HepG2 (cell line): ENCODE data around the gene VWA7. TPM values are rescaled to one million over a fixed set of nuclear protein-coding genes. Genes with fewer than 3 reads are reported as not detected.
A peak's percentile ranks its signal among the peaks of the same experiment; 100 is the strongest.

Source experiments
- CREM ChIP-seq, 2 experiments: sonication (generic) in 1 of 2; formaldehyde crosslinking in 1 of 2; IDR thresholded peaks; 2 replicates each; pipeline versions ENCODE4 v1.4.0 to v1.6.1; 2016 to 2020; ENCODE audit warnings: antibody characterized with exemption in 1 of 2, mild to moderate bottlenecking in 1 of 2, missing genetic modification reagents in 1 of 2
- FOSL2 ChIP-seq: sonication (generic); formaldehyde crosslinking; IDR thresholded peaks from 2 replicates; pipeline ENCODE4 v1.4.0; 2020; ENCODE audit warnings: missing genetic modification reagents
- PHF5A ChIP-seq: IDR thresholded peaks from one replicate; pipeline ENCODE4 v1.6.1; 2018; ENCODE audit warnings: low read depth, missing genetic modification reagents; ENCODE audit not compliant: unreplicated experiment
- RFX1 ChIP-seq: fragments of 450-650 bp; IDR thresholded peaks from 2 replicates; pipeline ENCODE4 v1.6.1; 2017
- SIX1 ChIP-seq: sonication (generic); formaldehyde crosslinking; IDR thresholded peaks from 2 replicates; pipeline ENCODE4 v1.4.0; 2020; ENCODE audit warnings: missing genetic modification reagents, borderline replicate concordance
- TOE1 ChIP-seq: sonication (generic); formaldehyde crosslinking; IDR thresholded peaks from 2 replicates; pipeline ENCODE4 v1.4.0; 2020; ENCODE audit warnings: mild to moderate bottlenecking, missing genetic modification reagents
- ZFY ChIP-seq: sonication (generic); formaldehyde crosslinking; IDR thresholded peaks from 2 replicates; pipeline ENCODE4 v1.4.0; 2020; ENCODE audit warnings: missing genetic modification reagents
- ZNF431 ChIP-seq: sonication (generic); formaldehyde crosslinking; IDR thresholded peaks from 2 replicates; pipeline ENCODE4 v1.9.0; 2022; ENCODE audit warnings: missing genetic modification reagents, low read depth, mild to moderate bottlenecking, borderline replicate concordance
- ZNF713 ChIP-seq: sonication (generic); formaldehyde crosslinking; IDR thresholded peaks from 2 replicates; pipeline ENCODE4 v1.4.0; 2020; ENCODE audit warnings: mild to moderate bottlenecking, missing genetic modification reagents
- polyA plus RNA-seq, 8 experiments: library from polyadenylated mRNA; depleted of rRNA in 3 of 8; stranded (reverse) in 7 of 8; unstranded in 1 of 8; fragments of >200 nt; fragmentation: Illumina TruSeq in 4 of 8; extraction: Trizol in 4 of 8; gene quantifications; 2 replicates each; pipeline versions ENCODE4 v1.2.1 to v1.2.3, GENCODE V29; 2011 to 2016; ENCODE audit warnings: low read depth in 4 of 8, missing spikeins in 1 of 8, mixed read lengths in 1 of 8; ENCODE audit not compliant: insufficient read depth in 1 of 8
- total RNA-seq, 5 experiments: library from RNA; depleted of rRNA; stranded (reverse); fragments of >200 nt; fragmentation: Illumina TruSeq; extraction: Trizol; gene quantifications; 2 replicates each; pipeline ENCODE4 v1.2.3, GENCODE V29; 2016; ENCODE audit warnings: low read depth in 1 of 5
- TF ChIP-seq, protein P1 (sequence below): sonication (generic); formaldehyde crosslinking; IDR thresholded peaks from 2 replicates; pipeline ENCODE4 v1.8.1; 2023; ENCODE audit warnings: mild to moderate bottlenecking, moderate library complexity, missing genetic modification reagents
- TF ChIP-seq, protein P2 (sequence below): sonication (generic); formaldehyde crosslinking; IDR thresholded peaks from 2 replicates; pipeline ENCODE4 v1.4.0; 2020; ENCODE audit warnings: missing genetic modification reagents, borderline replicate concordance
- TF ChIP-seq, protein P3 (sequence below): sonication (generic); formaldehyde crosslinking; IDR thresholded peaks from 2 replicates; pipeline ENCODE4 v1.5.0; 2020; ENCODE audit warnings: mild to moderate bottlenecking, missing genetic modification reagents, borderline replicate concordance
- TF ChIP-seq, protein P4 (sequence below): sonication (generic); formaldehyde crosslinking; IDR thresholded peaks from 2 replicates; pipeline ENCODE4 v1.4.0; 2020; ENCODE audit warnings: missing genetic modification reagents
- TF ChIP-seq, protein P5 (sequence below): sonication (generic); formaldehyde crosslinking; IDR thresholded peaks from 2 replicates; pipeline ENCODE4 v1.4.0; 2020; ENCODE audit warnings: missing genetic modification reagents
- TF ChIP-seq, protein P6 (sequence below): IDR thresholded peaks from 2 replicates; pipeline ENCODE4 v1.6.1; 2012; ENCODE audit warnings: low read depth, low read length, improper control_type of control experiment
- TF ChIP-seq, protein P7 (sequence below): sonication (generic); formaldehyde crosslinking; IDR thresholded peaks from 2 replicates; pipeline ENCODE4 v1.5.0; 2020; ENCODE audit warnings: missing genetic modification reagents

The VWA7 gene
- total and polyA plus RNA-seq, 2 of the 13 experiments (the other 11 are each of a cell fraction or from before 2014, with no cell fraction given), result 0.86 to 3.3 TPM

DNA sequence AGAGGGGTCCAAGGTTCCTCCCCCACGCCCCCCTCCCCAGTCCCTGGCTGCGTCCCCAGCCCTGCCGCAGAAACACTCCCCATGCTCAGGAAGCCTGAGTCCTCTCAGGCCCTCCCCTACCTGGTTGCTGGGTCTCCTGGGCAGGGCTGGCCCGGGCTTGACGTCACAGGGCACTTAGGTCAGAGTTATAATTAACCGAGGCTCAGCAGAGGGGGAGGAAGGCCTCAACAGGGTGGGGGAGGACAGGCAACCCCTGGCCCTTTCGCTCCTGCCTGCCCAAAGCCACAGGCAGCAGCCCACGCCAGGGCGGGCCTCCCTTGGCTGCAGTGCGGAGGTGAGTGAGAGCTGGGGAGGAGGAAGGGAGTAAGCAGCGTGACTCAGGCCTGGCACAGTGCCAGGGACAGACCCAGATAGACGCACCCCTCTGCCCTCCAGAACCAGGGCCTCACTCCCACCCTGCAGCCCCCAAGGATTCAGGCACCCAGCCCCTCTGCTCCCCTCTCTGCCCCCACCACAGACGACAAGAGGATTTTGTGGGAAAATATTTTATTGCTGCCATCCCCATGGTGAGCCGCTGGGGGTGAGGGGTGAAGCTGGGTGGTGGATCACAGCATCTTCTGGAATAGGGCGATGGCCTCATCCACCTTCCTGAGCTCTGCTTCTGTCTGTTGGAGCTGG lies at the start of gene VWA7 (continued):
- TF ChIP-seq, protein P1, sequence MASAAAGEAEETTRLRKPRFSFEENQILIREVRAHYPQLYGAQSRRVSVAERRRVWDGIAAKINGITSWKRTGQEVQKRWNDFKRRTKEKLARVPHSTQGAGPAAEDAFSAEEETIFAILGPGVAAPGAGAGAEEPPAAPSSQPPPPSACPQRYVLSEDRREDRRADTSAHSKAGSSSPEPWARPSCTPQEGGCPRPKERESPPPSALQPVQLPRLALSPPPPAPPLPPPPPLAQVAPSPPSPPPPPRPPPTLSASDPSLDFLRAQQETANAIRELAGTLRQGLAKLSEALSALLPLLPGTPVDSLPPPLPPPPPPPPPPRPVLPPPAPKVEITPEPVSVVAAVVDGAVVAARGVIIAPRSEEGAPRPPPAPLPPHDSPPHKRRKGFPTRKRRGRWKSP (CRISPR knock-in tag), result 0 out of 2 replicates have a peak, but pooled peaks have one; percentile 14
- TF ChIP-seq, protein P2, sequence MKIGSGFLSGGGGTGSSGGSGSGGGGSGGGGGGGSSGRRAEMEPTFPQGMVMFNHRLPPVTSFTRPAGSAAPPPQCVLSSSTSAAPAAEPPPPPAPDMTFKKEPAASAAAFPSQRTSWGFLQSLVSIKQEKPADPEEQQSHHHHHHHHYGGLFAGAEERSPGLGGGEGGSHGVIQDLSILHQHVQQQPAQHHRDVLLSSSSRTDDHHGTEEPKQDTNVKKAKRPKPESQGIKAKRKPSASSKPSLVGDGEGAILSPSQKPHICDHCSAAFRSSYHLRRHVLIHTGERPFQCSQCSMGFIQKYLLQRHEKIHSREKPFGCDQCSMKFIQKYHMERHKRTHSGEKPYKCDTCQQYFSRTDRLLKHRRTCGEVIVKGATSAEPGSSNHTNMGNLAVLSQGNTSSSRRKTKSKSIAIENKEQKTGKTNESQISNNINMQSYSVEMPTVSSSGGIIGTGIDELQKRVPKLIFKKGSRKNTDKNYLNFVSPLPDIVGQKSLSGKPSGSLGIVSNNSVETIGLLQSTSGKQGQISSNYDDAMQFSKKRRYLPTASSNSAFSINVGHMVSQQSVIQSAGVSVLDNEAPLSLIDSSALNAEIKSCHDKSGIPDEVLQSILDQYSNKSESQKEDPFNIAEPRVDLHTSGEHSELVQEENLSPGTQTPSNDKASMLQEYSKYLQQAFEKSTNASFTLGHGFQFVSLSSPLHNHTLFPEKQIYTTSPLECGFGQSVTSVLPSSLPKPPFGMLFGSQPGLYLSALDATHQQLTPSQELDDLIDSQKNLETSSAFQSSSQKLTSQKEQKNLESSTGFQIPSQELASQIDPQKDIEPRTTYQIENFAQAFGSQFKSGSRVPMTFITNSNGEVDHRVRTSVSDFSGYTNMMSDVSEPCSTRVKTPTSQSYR (CRISPR knock-in tag), result peak; percentile 93
- TF ChIP-seq ZFY (CRISPR knock-in tag), result peak; percentile 65
- TF ChIP-seq, protein P3, sequence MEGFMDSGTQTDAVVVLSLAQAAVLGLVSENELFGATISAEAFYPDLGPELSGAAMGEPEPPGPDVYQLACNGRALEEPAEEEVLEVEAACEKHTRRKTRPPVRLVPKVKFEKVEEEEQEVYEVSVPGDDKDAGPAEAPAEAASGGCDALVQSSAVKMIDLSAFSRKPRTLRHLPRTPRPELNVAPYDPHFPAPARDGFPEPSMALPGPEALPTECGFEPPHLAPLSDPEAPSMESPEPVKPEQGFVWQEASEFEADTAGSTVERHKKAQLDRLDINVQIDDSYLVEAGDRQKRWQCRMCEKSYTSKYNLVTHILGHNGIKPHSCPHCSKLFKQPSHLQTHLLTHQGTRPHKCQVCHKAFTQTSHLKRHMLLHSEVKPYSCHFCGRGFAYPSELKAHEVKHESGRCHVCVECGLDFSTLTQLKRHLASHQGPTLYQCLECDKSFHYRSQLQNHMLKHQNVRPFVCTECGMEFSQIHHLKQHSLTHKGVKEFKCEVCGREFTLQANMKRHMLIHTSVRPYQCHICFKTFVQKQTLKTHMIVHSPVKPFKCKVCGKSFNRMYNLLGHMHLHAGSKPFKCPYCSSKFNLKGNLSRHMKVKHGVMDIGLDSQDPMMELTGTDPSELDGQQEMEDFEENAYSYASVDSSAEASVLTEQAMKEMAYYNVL (CRISPR knock-in tag), result peak; percentile 20; the same call in 1 of the 2 replicates
- TF ChIP-seq SIX1 (CRISPR knock-in tag), result no peak
- TF ChIP-seq PHF5A (CRISPR knock-in tag), result peak; percentile 88
- TF ChIP-seq, protein P4, sequence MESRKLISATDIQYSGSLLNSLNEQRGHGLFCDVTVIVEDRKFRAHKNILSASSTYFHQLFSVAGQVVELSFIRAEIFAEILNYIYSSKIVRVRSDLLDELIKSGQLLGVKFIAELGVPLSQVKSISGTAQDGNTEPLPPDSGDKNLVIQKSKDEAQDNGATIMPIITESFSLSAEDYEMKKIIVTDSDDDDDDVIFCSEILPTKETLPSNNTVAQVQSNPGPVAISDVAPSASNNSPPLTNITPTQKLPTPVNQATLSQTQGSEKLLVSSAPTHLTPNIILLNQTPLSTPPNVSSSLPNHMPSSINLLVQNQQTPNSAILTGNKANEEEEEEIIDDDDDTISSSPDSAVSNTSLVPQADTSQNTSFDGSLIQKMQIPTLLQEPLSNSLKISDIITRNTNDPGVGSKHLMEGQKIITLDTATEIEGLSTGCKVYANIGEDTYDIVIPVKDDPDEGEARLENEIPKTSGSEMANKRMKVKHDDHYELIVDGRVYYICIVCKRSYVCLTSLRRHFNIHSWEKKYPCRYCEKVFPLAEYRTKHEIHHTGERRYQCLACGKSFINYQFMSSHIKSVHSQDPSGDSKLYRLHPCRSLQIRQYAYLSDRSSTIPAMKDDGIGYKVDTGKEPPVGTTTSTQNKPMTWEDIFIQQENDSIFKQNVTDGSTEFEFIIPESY (CRISPR knock-in tag), result 0 out of 2 replicates have a peak, but pooled peaks have one; percentile 18
- TF ChIP-seq, protein P5, sequence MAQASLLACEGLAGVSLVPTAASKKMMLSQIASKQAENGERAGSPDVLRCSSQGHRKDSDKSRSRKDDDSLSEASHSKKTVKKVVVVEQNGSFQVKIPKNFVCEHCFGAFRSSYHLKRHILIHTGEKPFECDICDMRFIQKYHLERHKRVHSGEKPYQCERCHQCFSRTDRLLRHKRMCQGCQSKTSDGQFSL (CRISPR knock-in tag), result peak; percentile 16; the same call in 1 of the 2 replicates
- TF ChIP-seq, protein P6, sequence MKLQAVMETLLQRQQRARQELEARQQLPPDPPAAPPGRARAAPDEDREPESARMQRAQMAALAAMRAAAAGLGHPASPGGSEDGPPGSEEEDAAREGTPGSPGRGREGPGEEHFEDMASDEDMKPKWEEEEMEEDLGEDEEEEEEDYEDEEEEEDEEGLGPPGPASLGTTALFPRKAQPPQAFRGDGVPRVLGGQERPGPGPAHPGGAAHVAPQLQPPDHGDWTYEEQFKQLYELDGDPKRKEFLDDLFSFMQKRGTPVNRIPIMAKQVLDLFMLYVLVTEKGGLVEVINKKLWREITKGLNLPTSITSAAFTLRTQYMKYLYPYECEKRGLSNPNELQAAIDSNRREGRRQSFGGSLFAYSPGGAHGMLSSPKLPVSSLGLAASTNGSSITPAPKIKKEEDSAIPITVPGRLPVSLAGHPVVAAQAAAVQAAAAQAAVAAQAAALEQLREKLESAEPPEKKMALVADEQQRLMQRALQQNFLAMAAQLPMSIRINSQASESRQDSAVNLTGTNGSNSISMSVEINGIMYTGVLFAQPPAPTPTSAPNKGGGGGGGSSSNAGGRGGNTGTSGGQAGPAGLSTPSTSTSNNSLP, result 0 out of 2 replicates have a peak, but pooled peaks have one; percentile 10
- TF ChIP-seq FOSL2 (CRISPR knock-in tag), result peak; percentile 91
- peak; percentile 87; the same call in 1 of the 2 replicates for TF ChIP-seq CREM (IDR thresholded peaks at IDR 0.05)
- TF ChIP-seq CREM (CRISPR knock-in tag; IDR thresholded peaks at IDR 0.05), result no peak; the same call in 1 of the 2 replicates
- TF ChIP-seq TOE1, result 0 out of 2 replicates have a peak, but pooled peaks have one; percentile 42
- TF ChIP-seq ZNF713 (CRISPR knock-in tag), result no peak
- TF ChIP-seq RFX1, result no peak
- 0 out of 2 replicates have a peak, but pooled peaks have one; percentile 84 for TF ChIP-seq ZNF431 (CRISPR knock-in tag)
- TF ChIP-seq, protein P7, sequence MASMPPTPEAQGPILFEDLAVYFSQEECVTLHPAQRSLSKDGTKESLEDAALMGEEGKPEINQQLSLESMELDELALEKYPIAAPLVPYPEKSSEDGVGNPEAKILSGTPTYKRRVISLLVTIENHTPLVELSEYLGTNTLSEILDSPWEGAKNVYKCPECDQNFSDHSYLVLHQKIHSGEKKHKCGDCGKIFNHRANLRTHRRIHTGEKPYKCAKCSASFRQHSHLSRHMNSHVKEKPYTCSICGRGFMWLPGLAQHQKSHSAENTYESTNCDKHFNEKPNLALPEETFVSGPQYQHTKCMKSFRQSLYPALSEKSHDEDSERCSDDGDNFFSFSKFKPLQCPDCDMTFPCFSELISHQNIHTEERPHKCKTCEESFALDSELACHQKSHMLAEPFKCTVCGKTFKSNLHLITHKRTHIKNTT (CRISPR knock-in tag), result no peak
